Mesendoderm (in vitro differentiated cells): ENCODE results near the gene MRPL51.

Experiments used
- DNase-seq: peaks from one replicate; pipeline ENCODE4 v3.0.0; 2013
- H2AK5ac ChIP-seq: 2 replicates; pipeline ENCODE4 v1.6.1; 2013; ENCODE audit warnings: low read length, inconsistent platforms
- H2BK120ac ChIP-seq: 2 replicates; pipeline ENCODE4 v1.6.1; 2013; ENCODE audit warnings: low read depth, mild to moderate bottlenecking, low read length, moderate library complexity, mixed read lengths
- H2BK15ac ChIP-seq: replicated peaks from 2 replicates; pipeline ENCODE4 v1.6.1; 2013; ENCODE audit warnings: low read depth, mild to moderate bottlenecking, moderate library complexity
- H2BK5ac ChIP-seq: 2 replicates; pipeline ENCODE4 v1.6.1; 2013; ENCODE audit warnings: low read length, inconsistent platforms
- H3K18ac ChIP-seq: 2 replicates; pipeline ENCODE4 v1.6.1; 2013; ENCODE audit warnings: mild to moderate bottlenecking, low read length, mixed read lengths
- H3K23ac ChIP-seq: one replicate; pipeline ENCODE4 v1.6.1; 2013; ENCODE audit warnings: low read length
- H3K27ac ChIP-seq: 2 replicates; pipeline ENCODE4 v1.5.1; 2013; ENCODE audit warnings: low read depth, mild to moderate bottlenecking, inconsistent platforms, low read length, moderate library complexity
- H3K27me3 ChIP-seq: 2 replicates; pipeline ENCODE4 v1.6.1; 2013; ENCODE audit warnings: low read length, control low read depth, mild to moderate bottlenecking, inconsistent platforms; ENCODE audit not compliant: insufficient read depth, poor library complexity
- H3K36me3 ChIP-seq: 2 replicates; pipeline ENCODE4 v1.6.1; 2013; ENCODE audit warnings: low read length, inconsistent platforms; ENCODE audit not compliant: control insufficient read depth, insufficient read depth
- H3K4ac ChIP-seq: one replicate; pipeline ENCODE4 v1.6.1; 2013; ENCODE audit warnings: low read depth, mild to moderate bottlenecking, low read length, moderate library complexity
- H3K4me1 ChIP-seq: 2 replicates; pipeline ENCODE4 v1.6.1; 2013; ENCODE audit warnings: low read depth, low read length, inconsistent platforms; ENCODE audit not compliant: control insufficient read depth
- H3K4me2 ChIP-seq: 2 replicates; pipeline ENCODE4 v1.6.1; 2013; ENCODE audit warnings: low read length
- H3K4me3 ChIP-seq: 2 replicates; pipeline ENCODE4 v1.5.1; 2013; ENCODE audit warnings: mild to moderate bottlenecking, low read length
- H3K56ac ChIP-seq: one replicate; pipeline ENCODE4 v1.6.1; 2013; ENCODE audit warnings: low read length
- H3K79me1 ChIP-seq: 2 replicates; pipeline ENCODE4 v1.6.1; 2013; ENCODE audit warnings: low read length, inconsistent platforms
- H3K79me2 ChIP-seq: 2 replicates; pipeline ENCODE4 v1.6.1; 2013; ENCODE audit warnings: mild to moderate bottlenecking, low read length; ENCODE audit not compliant: control insufficient read depth, insufficient read depth
- H3K9ac ChIP-seq: 2 replicates; pipeline ENCODE4 v1.6.1; 2013; ENCODE audit warnings: low read length, inconsistent platforms
- H4K5ac ChIP-seq: one replicate; pipeline ENCODE4 v1.6.1; 2013; ENCODE audit warnings: low read length
- H4K8ac ChIP-seq: one replicate; pipeline ENCODE4 v1.6.1; 2013; ENCODE audit warnings: low read depth, mild to moderate bottlenecking, control low read depth, low read length, moderate library complexity
- WGBS: extraction: QIAGEN DNeasy Blood & Tissue Kit; methylation state at CpG from one replicate; pipeline ENCODE4 v1.1.7; 2013; ENCODE audit warnings: low lambda C conversion rate, missing lambda C conversion rate; ENCODE audit not compliant: insufficient coverage; ENCODE audit errors: extremely low coverage; 5-methylcytosine and 5-hydroxymethylcytosine counted together

MRPL51 gene

DNA sequence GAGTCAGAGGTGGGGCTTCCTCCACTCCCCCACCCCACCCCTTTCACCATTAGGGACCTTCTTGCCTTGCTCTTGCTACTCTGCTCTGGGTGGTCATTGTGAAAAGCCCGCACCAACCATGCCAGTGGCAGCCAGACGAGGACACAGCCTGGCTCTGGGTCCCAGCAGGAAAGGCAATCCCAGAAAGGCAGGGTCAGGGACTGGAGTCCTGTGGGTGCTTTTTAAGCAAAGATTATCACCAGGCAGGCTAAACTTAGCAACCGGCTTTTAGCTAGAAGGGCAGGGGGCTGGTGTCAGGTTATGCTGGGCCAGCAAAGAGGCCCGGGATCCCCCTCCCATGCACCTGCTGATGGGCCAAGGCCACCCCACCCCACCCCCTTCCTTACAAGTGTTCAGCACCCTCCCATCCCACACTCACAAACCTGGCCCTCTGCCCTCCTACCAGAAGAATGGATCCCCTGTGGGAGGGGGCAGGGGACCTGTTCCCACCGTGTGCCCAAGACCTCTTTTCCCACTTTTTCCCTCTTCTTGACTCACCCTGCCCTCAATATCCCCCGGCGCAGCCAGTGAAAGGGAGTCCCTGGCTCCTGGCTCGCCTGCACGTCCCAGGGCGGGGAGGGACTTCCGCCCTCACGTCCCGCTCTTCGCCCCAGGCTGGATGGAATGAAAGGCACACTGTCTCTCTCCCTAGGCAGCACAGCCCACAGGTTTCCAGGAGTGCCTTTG is 40.0 kb upstream of the MRPL51 start:
- WGBS, result no CpG with 5 or more reads among the region's 14 CpGs
- peak overlapping the region; percentile 100 for H3K56ac ChIP-seq
- DNase-seq, result peak; percentile 92
- no peak overlapping the region for H4K8ac ChIP-seq
- peaks cover 25% of the 10 kb centered on the region for H3K79me2 ChIP-seq
- peaks cover 43% of the 10 kb centered on the region for H3K36me3 ChIP-seq
- peak overlapping the region; percentile 99 for H3K9ac ChIP-seq
- H3K27me3 ChIP-seq, result no peaks in the 10 kb centered on the region
- H4K5ac ChIP-seq, result no peak overlapping the region
- H3K4me2 ChIP-seq, result peak overlapping the region; percentile 96
- peak overlapping the region; percentile 94 for H3K23ac ChIP-seq
- H3K4me1 ChIP-seq, result peaks cover 15% of the 10 kb centered on the region
- peak overlapping the region; percentile 72 for H3K4ac ChIP-seq
- H2AK5ac ChIP-seq, result peak overlapping the region; percentile 25
- H3K18ac ChIP-seq, result peak overlapping the region; percentile 83
- peak overlapping the region; percentile 75 for H3K4me3 ChIP-seq
- H3K27ac ChIP-seq, result peak overlapping the region; percentile 96
- peak overlapping the region; percentile 83 for H2BK120ac ChIP-seq
- H3K79me1 ChIP-seq, result peaks cover 2% of the 10 kb centered on the region
- H2BK5ac ChIP-seq, result peak overlapping the region; percentile 95
- no peak overlapping the region for H2BK15ac ChIP-seq

DNA sequence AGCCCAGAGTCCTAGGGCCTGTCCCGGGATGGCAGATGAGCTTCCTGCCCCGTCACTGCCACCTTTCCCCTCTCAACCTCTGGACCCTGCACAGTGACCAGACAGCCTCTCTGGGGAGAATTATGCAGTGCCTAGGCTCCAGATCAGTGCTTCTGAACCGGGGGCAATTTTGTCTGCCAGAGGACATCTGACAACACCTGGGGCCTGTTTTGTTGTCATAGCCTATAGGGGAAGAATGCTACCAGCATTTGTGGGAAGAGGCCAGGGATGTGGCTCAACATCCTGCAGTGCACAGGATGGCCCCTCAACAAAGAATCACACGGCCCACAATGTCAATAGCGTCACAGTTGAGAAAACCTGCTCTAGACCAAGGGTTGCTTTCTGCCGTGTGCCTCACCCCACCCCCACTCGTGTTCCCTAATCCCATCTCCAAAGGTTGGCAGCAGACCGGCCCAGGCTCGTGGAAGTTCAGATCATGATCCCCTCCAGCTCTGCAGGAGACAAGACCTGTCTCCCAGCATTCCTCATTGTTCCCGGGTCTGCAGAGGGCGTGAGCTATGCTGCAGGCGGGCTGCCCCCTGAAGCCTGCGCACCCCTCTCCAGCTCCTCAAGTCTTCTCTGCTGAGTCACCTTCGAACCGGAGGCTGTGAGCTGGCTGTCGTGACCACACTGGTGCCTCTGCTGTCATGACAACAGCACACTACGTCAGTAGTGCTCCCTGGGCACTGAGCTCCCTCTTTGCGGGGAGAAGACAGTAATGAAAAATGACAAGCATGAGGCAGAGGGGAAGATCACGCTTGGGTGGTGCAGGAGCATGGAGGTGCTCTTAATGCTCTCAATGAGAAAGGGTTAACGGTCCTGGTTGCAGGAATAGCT is 39.2 kb upstream of the MRPL51 start:
- H3K27ac ChIP-seq, result peak overlapping the region; percentile 96
- peaks cover 2% of the 10 kb centered on the region for H3K79me1 ChIP-seq
- H4K8ac ChIP-seq, result no peak overlapping the region
- no peaks in the 10 kb centered on the region for H3K27me3 ChIP-seq
- H3K56ac ChIP-seq, result peak overlapping the region; percentile 100
- peak overlapping the region; percentile 14 for H3K4me2 ChIP-seq
- no peak overlapping the region for H2BK120ac ChIP-seq
- peaks cover 25% of the 10 kb centered on the region for H3K79me2 ChIP-seq
- peaks cover 43% of the 10 kb centered on the region for H3K36me3 ChIP-seq
- H3K4me3 ChIP-seq, result no peak overlapping the region
- no peak overlapping the region for H2AK5ac ChIP-seq
- no peak overlapping the region for H2BK15ac ChIP-seq
- no peak overlapping the region for H3K4ac ChIP-seq
- no peak overlapping the region for H4K5ac ChIP-seq
- H3K9ac ChIP-seq, result peak overlapping the region; percentile 99
- H3K23ac ChIP-seq, result no peak overlapping the region
- H2BK5ac ChIP-seq, result peak overlapping the region; percentile 59
- peaks cover 15% of the 10 kb centered on the region for H3K4me1 ChIP-seq
- no peak overlapping the region for H3K18ac ChIP-seq
- no CpG with 5 or more reads among the region's 20 CpGs for WGBS
- DNase-seq, result peak; percentile 96

DNA sequence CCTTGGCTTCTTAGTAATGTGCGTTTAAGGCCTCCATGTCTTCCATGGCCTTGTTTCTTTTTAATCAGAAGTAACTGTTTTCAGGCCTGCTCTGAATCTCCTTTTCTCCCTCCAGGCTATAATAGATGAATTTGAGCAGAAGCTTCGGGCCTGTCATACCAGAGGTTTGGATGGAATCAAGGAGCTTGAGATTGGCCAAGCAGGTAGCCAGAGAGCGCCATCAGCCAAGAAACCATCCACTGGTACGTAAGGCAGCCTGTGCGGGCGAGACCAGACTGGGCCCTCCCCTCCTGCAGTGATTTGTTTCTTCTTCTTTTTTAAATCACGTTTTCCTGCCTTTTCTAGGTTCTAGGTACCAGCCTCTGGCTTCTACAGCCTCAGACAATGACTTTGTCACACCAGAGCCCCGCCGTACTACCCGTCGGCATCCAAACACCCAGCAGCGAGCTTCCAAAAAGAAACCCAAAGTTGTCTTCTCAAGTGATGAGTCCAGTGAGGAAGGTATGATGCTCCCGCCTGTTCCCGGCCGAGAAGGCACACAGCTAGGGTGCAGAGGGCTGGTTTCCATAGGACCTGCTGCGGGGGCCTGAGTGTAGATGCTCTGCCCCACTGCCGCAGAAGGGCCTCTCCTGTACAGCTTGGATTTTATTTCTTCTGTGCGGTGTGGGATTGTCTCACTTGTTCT is 37.7 kb upstream of the MRPL51 start:
- no peak overlapping the region for H2BK5ac ChIP-seq
- H3K4me2 ChIP-seq, result no peak overlapping the region
- peaks cover 14% of the 10 kb centered on the region for H3K79me2 ChIP-seq
- no peaks in the 10 kb centered on the region for H3K27me3 ChIP-seq
- no peak overlapping the region for H3K9ac ChIP-seq
- H3K79me1 ChIP-seq, result no peaks in the 10 kb centered on the region
- no peak overlapping the region for H3K23ac ChIP-seq
- H4K8ac ChIP-seq, result no peak overlapping the region
- H3K18ac ChIP-seq, result no peak overlapping the region
- no peak overlapping the region for H3K4me3 ChIP-seq
- no peak overlapping the region for H4K5ac ChIP-seq
- H3K27ac ChIP-seq, result no peak overlapping the region
- no peak overlapping the region for H2AK5ac ChIP-seq
- no peak overlapping the region for H3K56ac ChIP-seq
- H3K36me3 ChIP-seq, result peaks cover 43% of the 10 kb centered on the region
- peaks cover 10% of the 10 kb centered on the region for H3K4me1 ChIP-seq
- WGBS, result no CpG with 5 or more reads among the region's 18 CpGs
- H2BK15ac ChIP-seq, result no peak overlapping the region
- no peak overlapping the region for H2BK120ac ChIP-seq
- no peak overlapping the region for H3K4ac ChIP-seq
- DNase-seq, result no peak

- no peaks in the 10 kb centered on the region for H3K79me2 ChIP-seq
- no peak overlapping the region for H2BK15ac ChIP-seq
- H2AK5ac ChIP-seq, result no peak overlapping the region
- peaks cover 10% of the 10 kb centered on the region for H3K4me1 ChIP-seq
- H3K79me1 ChIP-seq, result no peaks in the 10 kb centered on the region
- H3K27ac ChIP-seq, result peak overlapping the region; percentile 11
- no peak overlapping the region for H3K23ac ChIP-seq
- no peaks in the 10 kb centered on the region for H3K27me3 ChIP-seq
- no peak overlapping the region for H3K4me2 ChIP-seq
- no peak overlapping the region for H3K4me3 ChIP-seq
- H2BK120ac ChIP-seq, result no peak overlapping the region
- H3K56ac ChIP-seq, result no peak overlapping the region
- no peak overlapping the region for H3K18ac ChIP-seq
- no CpG with 5 or more reads among the region's 9 CpGs for WGBS
- H2BK5ac ChIP-seq, result no peak overlapping the region
- no peak overlapping the region for H4K8ac ChIP-seq
- peaks cover 48% of the 10 kb centered on the region for H3K36me3 ChIP-seq
- H3K9ac ChIP-seq, result no peak overlapping the region
- no peak overlapping the region for H4K5ac ChIP-seq
- H3K4ac ChIP-seq, result no peak overlapping the region
- peak; percentile 61 for DNase-seq
Measured at GRCh38 chr12:6529291-6529737, 36.3 kb upstream of the MRPL51 start.

GRCh38 chr12:6528539-6529235 is 35.6 kb upstream of the MRPL51 start:
- H4K5ac ChIP-seq, result no peak overlapping the region
- H3K79me2 ChIP-seq, result no peaks in the 10 kb centered on the region
- peak; percentile 69 for DNase-seq
- H3K4me3 ChIP-seq, result no peak overlapping the region
- no peak overlapping the region for H4K8ac ChIP-seq
- no peaks in the 10 kb centered on the region for H3K79me1 ChIP-seq
- no peak overlapping the region for H2AK5ac ChIP-seq
- WGBS, result no CpG with 5 or more reads among the region's 17 CpGs
- no peak overlapping the region for H3K4me2 ChIP-seq
- peaks cover 50% of the 10 kb centered on the region for H3K36me3 ChIP-seq
- H3K9ac ChIP-seq, result no peak overlapping the region
- no peak overlapping the region for H3K4ac ChIP-seq
- no peak overlapping the region for H3K27ac ChIP-seq
- H3K4me1 ChIP-seq, result peaks cover 10% of the 10 kb centered on the region
- H2BK5ac ChIP-seq, result no peak overlapping the region
- H3K56ac ChIP-seq, result no peak overlapping the region
- H2BK120ac ChIP-seq, result no peak overlapping the region
- H3K23ac ChIP-seq, result no peak overlapping the region
- no peak overlapping the region for H2BK15ac ChIP-seq
- no peak overlapping the region for H3K18ac ChIP-seq
- H3K27me3 ChIP-seq, result no peaks in the 10 kb centered on the region
